ENCODE results near the gene OR10AG1.

Gene OR10AG1

GRCh38 chr11:55969845-55970244 is at the start of gene OR10AG1:
OR10AG1 (minus strand) TSS chr11:55969945; CDS start chr11:55969907, 38 bp downstream.
- no peak for DNase-seq (ENCODE audit: low spot score)

DNA sequence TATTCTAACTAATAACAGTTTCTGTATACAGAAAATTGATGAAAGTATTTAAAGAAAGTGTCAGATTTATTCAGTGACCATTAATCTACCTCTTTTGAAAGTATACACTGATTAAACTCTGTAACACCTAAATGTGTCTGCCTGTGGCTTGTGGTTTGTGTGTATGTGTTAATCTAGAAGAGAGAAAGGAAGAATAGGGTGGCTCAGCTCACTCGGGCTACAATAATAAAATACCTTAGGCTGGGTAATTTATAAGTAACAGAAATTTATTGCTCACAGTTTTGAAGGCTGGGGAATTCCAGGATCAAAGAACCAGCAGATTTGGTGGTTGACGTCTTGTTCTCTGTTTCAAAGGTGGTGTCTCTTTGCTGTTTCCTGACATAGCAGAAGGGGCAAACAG is 44.1 kb upstream of the OR10AG1 start:
- DNase-seq (ENCODE audit: low spot score): no peak

DNA sequence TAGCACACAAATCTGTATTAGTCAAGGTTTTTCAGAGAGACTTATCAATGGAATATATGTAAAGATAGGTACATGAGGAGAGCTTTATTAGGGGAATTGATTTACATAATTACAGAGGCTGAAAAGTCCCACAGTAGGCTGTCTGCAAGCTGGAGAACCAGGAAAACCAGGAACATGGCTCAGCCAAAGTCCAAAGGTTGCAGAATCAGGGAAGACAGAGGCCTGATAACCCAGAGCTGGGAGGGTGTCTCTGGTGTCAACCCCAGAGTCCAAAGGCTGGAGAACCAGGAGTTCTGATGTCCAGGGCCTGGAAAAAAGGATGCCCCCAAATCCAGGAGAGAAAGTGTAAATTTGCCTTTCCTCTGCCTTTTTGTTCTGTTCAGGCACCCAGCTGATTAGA is 41.0 kb upstream of the OR10AG1 start:
- no peak for DNase-seq (ENCODE audit: low spot score)

GRCh38 chr11:55994525-55994924 is 24.8 kb upstream of the OR10AG1 start, which contains the start of gene OR5F1:
OR5F1 (minus strand) TSS chr11:55994625; CDS start chr11:55994625, 0 bp downstream.
- DNase-seq (ENCODE audit: low spot score): no peak

DNA sequence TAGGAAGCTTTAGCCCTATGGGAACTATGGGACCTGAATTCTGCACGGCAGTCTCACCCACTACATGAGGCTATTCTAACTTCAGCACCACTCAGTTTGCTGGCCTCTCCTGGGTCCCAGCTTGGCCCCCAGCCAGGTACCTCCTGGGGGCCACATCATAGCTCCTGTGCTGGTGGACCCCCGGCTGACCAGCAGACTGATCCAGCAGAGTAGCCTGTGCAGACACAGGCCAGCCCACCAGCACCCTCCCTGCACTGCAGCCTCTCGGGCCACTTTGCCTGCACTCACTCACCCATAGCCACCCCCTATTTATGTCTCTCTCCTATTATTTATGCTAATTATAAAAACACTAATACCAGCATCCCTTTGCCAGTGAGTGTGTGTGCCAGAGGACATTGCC is 1.2 kb upstream of the OR10AG1 start:
- DNase-seq (ENCODE audit: low spot score): no peak

DNA sequence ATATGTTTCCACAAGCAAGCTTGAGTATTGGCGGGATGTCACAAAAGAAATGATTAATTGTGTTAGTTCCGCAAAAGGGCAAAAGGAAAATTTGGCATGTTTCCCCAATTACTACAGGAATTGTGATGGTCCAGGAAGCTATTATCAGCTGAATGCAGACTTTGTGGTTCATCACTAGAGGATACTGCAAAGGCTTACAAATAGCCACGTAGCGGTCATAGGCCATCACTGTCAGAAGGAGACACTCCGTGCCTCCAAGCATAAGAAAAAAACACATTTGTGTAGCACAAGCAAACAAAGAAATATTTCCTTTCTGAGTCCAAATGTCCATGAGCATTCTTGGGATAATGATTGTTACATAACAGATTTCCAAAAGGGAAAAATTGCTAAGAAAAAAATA is 1.8 kb downstream of the OR10AG1 start:
- DNase-seq (ENCODE audit: low spot score): no peak

GRCh38 chr11:55966391-55966790 is 3.4 kb downstream of the OR10AG1 start:
- no peak for DNase-seq (ENCODE audit: low spot score)

DNA sequence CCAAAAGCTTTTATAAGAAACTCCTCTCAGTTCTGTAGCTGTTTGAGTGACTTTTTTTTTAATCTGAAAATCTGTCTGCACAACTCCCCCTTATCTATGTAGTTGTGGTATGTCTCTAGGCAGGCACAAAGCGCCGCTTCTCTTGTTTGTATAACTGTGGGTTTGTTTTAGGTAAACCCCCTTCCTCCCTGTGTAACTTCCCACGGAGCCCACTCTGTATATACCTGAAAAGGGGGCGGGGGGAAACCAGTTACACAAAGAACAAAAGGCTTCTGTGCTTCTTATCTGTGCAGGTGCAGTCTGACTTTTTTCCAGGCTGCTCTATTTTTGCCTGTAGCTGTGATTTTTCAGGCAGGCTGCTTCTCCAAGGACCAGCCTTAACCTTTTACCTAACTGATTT is 13.2 kb downstream of the OR10AG1 start:
- DNase-seq (ENCODE audit: low spot score): no peak

GRCh38 chr11:55949330-55949729 is 20.4 kb downstream of the OR10AG1 start:
- no peak for DNase-seq (ENCODE audit: low spot score)

DNA sequence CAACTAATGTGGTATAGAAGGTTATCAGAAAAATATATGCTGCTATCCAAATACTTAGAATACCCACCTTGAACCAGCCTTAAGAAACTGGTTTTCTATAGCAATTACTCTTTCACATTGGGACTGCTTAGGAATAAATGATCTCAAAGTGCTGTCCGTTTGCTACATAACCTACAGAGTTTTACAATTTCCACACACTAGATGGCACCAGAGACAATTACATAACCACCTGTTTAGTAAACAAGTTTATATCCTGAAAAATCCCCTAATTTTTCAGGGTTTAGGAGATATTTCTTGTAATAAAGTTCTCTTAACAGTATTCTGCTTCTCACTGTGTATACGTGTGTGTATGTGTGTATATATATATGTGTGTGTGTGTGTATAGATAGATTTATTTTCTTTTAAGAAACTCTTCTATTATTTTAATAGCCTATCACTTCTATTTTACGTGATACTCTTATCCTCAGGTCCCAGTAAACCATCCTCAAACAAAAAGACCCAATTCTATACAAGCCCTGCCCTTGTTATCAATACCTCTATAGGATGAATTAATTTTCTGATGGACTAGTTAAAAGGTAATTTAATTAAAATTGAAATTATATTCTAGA is 26.9 kb downstream of the OR10AG1 start:
- peak; percentile 43 for DNase-seq (ENCODE audit: low spot score)

DNA sequence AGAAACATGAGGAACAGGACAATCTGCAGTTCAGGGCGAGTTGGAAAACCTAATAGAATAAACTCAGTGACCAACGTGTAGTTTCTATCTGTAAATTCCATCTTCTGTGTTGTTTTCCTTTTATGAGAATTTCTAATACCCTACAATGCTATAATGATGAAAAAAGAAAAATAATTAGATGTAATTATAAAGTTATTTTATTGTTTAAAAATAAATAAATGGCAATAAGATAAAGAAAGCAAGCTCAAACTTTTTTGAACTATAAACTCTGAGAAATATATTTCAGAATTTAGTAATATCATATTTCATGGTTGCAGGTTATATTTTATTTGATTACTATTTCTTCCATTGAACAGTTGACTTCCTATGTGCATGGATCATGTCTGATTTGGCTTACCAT is 33.4 kb downstream of the OR10AG1 start, which contains the start of gene OR5I1:
TSS of gene OR5I1 (minus strand) at position 101 of the 400 bp plus-strand sequence. CDS start at position 101, 0 bp downstream.
- no peak for DNase-seq (ENCODE audit: low spot score)

- no peak for DNase-seq (ENCODE audit: low spot score)
Observed at GRCh38 chr11:55920537-55920936, 49.2 kb downstream of the OR10AG1 start.

All from globus pallidus (tissue), 1 donor.